ENCODE data around the gene PTPRT. TPM values are rescaled to one million over a fixed set of nuclear protein-coding genes. Genes with fewer than 3 reads are reported as not detected.

The PTPRT gene
- total RNA-seq, 1 donor from 2014 or later = not detected

GRCh38 chr20:42204109-42204660 lies 985.5 kb downstream of the PTPRT start:
- Mint-ChIP-seq H3K4me3 (ENCODE audit: unreplicated experiment) (no peak overlapping the region), H3K9me3 (ENCODE audit: low read depth) (peaks cover 19% of the 10 kb centered on the region)

GRCh38 chr20:42197599-42197998 lies 992.1 kb downstream of the PTPRT start:
- no peak for TF ChIP-seq CTCF (IDR thresholded peaks at IDR 0.05)
- no peak overlapping the region for H3K4me3 Mint-ChIP-seq (ENCODE audit: unreplicated experiment)
- no peaks in the 10 kb centered on the region for H3K4me1 Mint-ChIP-seq (ENCODE audit: low read depth)
- DNase-seq (ENCODE audit: low spot score) = no peak
- peaks cover 9% of the 10 kb centered on the region for H3K9me3 Mint-ChIP-seq (ENCODE audit: low read depth)
- H3K27ac Mint-ChIP-seq (ENCODE audit: unreplicated experiment) = no peak overlapping the region
- H3K36me3 Mint-ChIP-seq (ENCODE audit: low read depth) = no peaks in the 10 kb centered on the region
- H3K27me3 Mint-ChIP-seq (ENCODE audit: low read depth) = no peaks in the 10 kb centered on the region

More at GRCh38 chr20:42204109-42204660, 985.5 kb downstream of the PTPRT start:
- Mint-ChIP-seq H3K4me1 (ENCODE audit: low read depth) (no peaks in the 10 kb centered on the region), H3K36me3 (ENCODE audit: low read depth) (peaks cover 1% of the 10 kb centered on the region), H3K27me3 (ENCODE audit: low read depth) (no peaks in the 10 kb centered on the region), H3K27ac (ENCODE audit: unreplicated experiment) (no peak overlapping the region)
- TF ChIP-seq CTCF (IDR thresholded peaks at IDR 0.05) = no peak
- no peak for DNase-seq (ENCODE audit: low spot score)

GRCh38 chr20:42193119-42193518 lies 996.6 kb downstream of the PTPRT start:
- Mint-ChIP-seq H3K4me3 (ENCODE audit: unreplicated experiment) (no peak overlapping the region), H3K9me3 (ENCODE audit: low read depth) (peaks cover 14% of the 10 kb centered on the region), H3K27me3 (ENCODE audit: low read depth) (no peaks in the 10 kb centered on the region), H3K36me3 (ENCODE audit: low read depth) (no peaks in the 10 kb centered on the region), H3K27ac (ENCODE audit: unreplicated experiment) (no peak overlapping the region), H3K4me1 (ENCODE audit: low read depth) (no peaks in the 10 kb centered on the region)
- no peak for TF ChIP-seq CTCF (IDR thresholded peaks at IDR 0.05)
- no peak for DNase-seq (ENCODE audit: low spot score)

GRCh38 chr20:42192321-42192720 lies 997.4 kb downstream of the PTPRT start:
- no peak for DNase-seq (ENCODE audit: low spot score)

GRCh38 chr20:42191140-42191860 lies 998.4 kb downstream of the PTPRT start:
- Mint-ChIP-seq H3K27me3 (ENCODE audit: low read depth) (no peaks in the 10 kb centered on the region), H3K36me3 (ENCODE audit: low read depth) (no peaks in the 10 kb centered on the region), H3K9me3 (ENCODE audit: low read depth) (peaks cover 21% of the 10 kb centered on the region), H3K27ac (ENCODE audit: unreplicated experiment) (no peak overlapping the region), H3K4me1 (ENCODE audit: low read depth) (no peaks in the 10 kb centered on the region), H3K4me3 (ENCODE audit: unreplicated experiment) (no peak overlapping the region)
- no peak for DNase-seq (ENCODE audit: low spot score)
- no peak for TF ChIP-seq CTCF (IDR thresholded peaks at IDR 0.05)

More at GRCh38 chr20:42192321-42192720, 997.4 kb downstream of the PTPRT start:
- Mint-ChIP-seq H3K36me3 (ENCODE audit: low read depth) (no peaks in the 10 kb centered on the region), H3K4me3 (ENCODE audit: unreplicated experiment) (no peak overlapping the region), H3K4me1 (ENCODE audit: low read depth) (no peaks in the 10 kb centered on the region), H3K27me3 (ENCODE audit: low read depth) (no peaks in the 10 kb centered on the region), H3K27ac (ENCODE audit: unreplicated experiment) (no peak overlapping the region), H3K9me3 (ENCODE audit: low read depth) (peaks cover 14% of the 10 kb centered on the region)
- no peak for TF ChIP-seq CTCF (IDR thresholded peaks at IDR 0.05)

Measured in chondrocyte (in vitro differentiated cells).